Measurements from ENCODE around the gene BLMH.

The BLMH gene

DNA sequence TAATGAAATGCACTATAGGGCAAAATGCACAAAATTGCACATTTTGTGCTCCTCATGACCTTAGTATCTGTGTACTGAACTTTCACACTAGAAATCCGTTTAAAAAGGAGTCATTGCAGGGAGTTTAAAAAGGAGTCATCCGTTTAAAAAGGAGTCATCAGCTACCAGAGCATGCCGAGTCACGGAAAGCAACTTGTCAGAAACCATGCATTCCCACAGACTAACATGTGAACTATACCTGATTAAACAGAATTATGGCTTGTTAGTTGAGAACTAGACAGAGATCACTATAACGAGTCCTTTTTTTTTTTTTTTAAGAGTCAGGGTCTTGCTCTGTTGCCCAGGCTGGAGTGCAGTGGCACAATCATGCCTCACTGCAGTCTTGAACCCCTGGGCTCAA, 92.1 kb downstream of the BLMH start:
- no peak for DNase-seq (ENCODE audit: low spot score)
